CD14-positive monocyte (primary cell): ENCODE results near the gene TSPAN33. TPM values are rescaled to one million over a fixed set of nuclear protein-coding genes. Genes with fewer than 3 reads are reported as not detected.

Source experiments
- DNase-seq, 3 donors: peaks; one replicate each; pipeline ENCODE4 v3.0.0-alpha.2; 2011 to 2022
- H2AFZ ChIP-seq: 2 replicates; pipeline ENCODE4 v1.6.0; 2012; ENCODE audit warnings: mild to moderate bottlenecking, low read depth, low read length, inconsistent platforms; ENCODE audit not compliant: insufficient read depth, poor library complexity, severe bottlenecking
- H3K27ac ChIP-seq, 2 donors: 1 replicate in 1 of 2; 2 replicates in 1 of 2; pipeline ENCODE4 v1.5.1; 2012 to 2013; ENCODE audit warnings: low read length in 2 of 2, control low read depth in 1 of 2, inconsistent platforms in 1 of 2, low read depth in 1 of 2, mild to moderate bottlenecking in 1 of 2
- H3K27me3 ChIP-seq, 2 donors: one replicate each; pipeline versions ENCODE4 v1.6.0 to v1.6.1; 2011 to 2013; ENCODE audit warnings: low read length in 2 of 2; ENCODE audit not compliant: control insufficient read depth in 2 of 2, insufficient read depth in 2 of 2
- H3K36me3 ChIP-seq, 2 donors: replicated peaks in 1 of 2; 1 replicate in 1 of 2; 2 replicates in 1 of 2; pipeline versions ENCODE4 v1.5.1 to v1.6.1; 2012 to 2013; ENCODE audit warnings: low read length in 2 of 2, control low read depth in 1 of 2, inconsistent platforms in 1 of 2, mild to moderate bottlenecking in 1 of 2; ENCODE audit not compliant: insufficient read depth in 2 of 2, control insufficient read depth in 1 of 2
- H3K4me1 ChIP-seq, 2 donors: 1 replicate in 1 of 2; 2 replicates in 1 of 2; pipeline versions ENCODE4 v1.5.1 to v1.6.1; 2012 to 2013; ENCODE audit warnings: low read length in 2 of 2, control low read depth in 1 of 2, inconsistent platforms in 1 of 2, mild to moderate bottlenecking in 1 of 2, moderate library complexity in 1 of 2; ENCODE audit not compliant: insufficient read depth in 2 of 2, control insufficient read depth in 1 of 2
- H3K4me2 ChIP-seq: replicated peaks from 2 replicates; pipeline ENCODE3; 2012; ENCODE audit warnings: low read length, moderate library complexity, mild to moderate bottlenecking; ENCODE audit not compliant: poor library complexity, severe bottlenecking; ENCODE audit errors: extremely low read depth
- H3K4me3 ChIP-seq, 3 experiments: fragments of 200-600 bp in 1 of 3; sonication (generic) in 1 of 3; replicated peaks in 1 of 3; 1 replicate in 2 of 3; 2 replicates in 1 of 3; pipeline ENCODE4 v1.5.1; 2011 to 2013; ENCODE audit warnings: low read length in 3 of 3, mild to moderate bottlenecking in 3 of 3, control low read depth in 2 of 3, low read depth in 2 of 3, inconsistent platforms in 1 of 3, moderate library complexity in 1 of 3
- H3K79me2 ChIP-seq: 2 replicates; pipeline ENCODE4 v1.6.0; 2012; ENCODE audit warnings: mild to moderate bottlenecking, control low read depth, inconsistent platforms, low read length, moderate library complexity; ENCODE audit not compliant: insufficient read depth
- H3K9ac ChIP-seq: 2 replicates; pipeline ENCODE4 v1.6.0; 2017; ENCODE audit warnings: low read length, mild to moderate bottlenecking; ENCODE audit not compliant: insufficient read depth, poor library complexity, severe bottlenecking
- H3K9me3 ChIP-seq, 2 donors: replicated peaks in 1 of 2; 1 replicate in 1 of 2; 2 replicates in 1 of 2; pipeline versions ENCODE4 v1.5.1 to v1.6.1; 2012 to 2013; ENCODE audit warnings: low read length in 2 of 2, control low read depth in 1 of 2; ENCODE audit not compliant: control insufficient read depth in 1 of 2, insufficient read depth in 1 of 2
- H4K20me1 ChIP-seq: 2 replicates; pipeline ENCODE4 v1.6.0; 2012; ENCODE audit warnings: mild to moderate bottlenecking, low read length, control low read depth, moderate library complexity; ENCODE audit not compliant: insufficient read depth
- H3K27ac Mint-ChIP-seq, 7 donors: one replicate each; pipeline ENCODE4 v1.8.0; 2020; ENCODE audit warnings: mild to moderate bottlenecking in 7 of 7, mixed read lengths in 7 of 7, moderate library complexity in 6 of 7, inconsistent platforms in 2 of 7
- H3K27me3 Mint-ChIP-seq, 3 donors: one replicate each; pipeline ENCODE4 v1.8.0; 2021 to 2022; ENCODE audit warnings: low read depth in 3 of 3, mild to moderate bottlenecking in 3 of 3, mixed read lengths in 3 of 3, moderate library complexity in 3 of 3, inconsistent platforms in 1 of 3
- H3K36me3 Mint-ChIP-seq, 2 donors: one replicate each; pipeline ENCODE4 v1.8.0; 2020; ENCODE audit warnings: mixed read lengths in 2 of 2, inconsistent platforms in 1 of 2, mild to moderate bottlenecking in 1 of 2
- H3K4me1 Mint-ChIP-seq: one replicate; pipeline ENCODE4 v1.8.0; 2020; ENCODE audit warnings: mild to moderate bottlenecking, mixed read lengths
- H3K4me3 Mint-ChIP-seq, 2 donors: one replicate each; pipeline ENCODE4 v1.8.0; 2020; ENCODE audit warnings: mild to moderate bottlenecking in 2 of 2, mixed read lengths in 2 of 2, moderate library complexity in 1 of 2
- H3K9me3 Mint-ChIP-seq, 7 donors: one replicate each; pipeline ENCODE4 v1.8.0; 2020 to 2022; ENCODE audit warnings: mixed read lengths in 7 of 7, mild to moderate bottlenecking in 6 of 7, moderate library complexity in 6 of 7, inconsistent platforms in 2 of 7
- CTCF ChIP-seq: fragments of 200-600 bp; IDR thresholded peaks from one replicate; pipeline ENCODE4 v1.8.0; 2022; ENCODE audit warnings: antibody characterized with exemption, mild to moderate bottlenecking
- WGBS: methylation state at CpG from one replicate; pipeline ENCODE4 v1.1.5; 2013; ENCODE audit warnings: missing lambda C conversion rate; ENCODE audit not compliant: insufficient coverage; 5-methylcytosine and 5-hydroxymethylcytosine counted together
- intact Hi-C, 2 donors: fragments of 100-400 bp; cut with micrococcal nuclease; formaldehyde crosslinking; loops; one replicate each; pipeline versions ENCODE4 v1.15.0 to v1.15.1; 2023
- polyA plus RNA-seq, 3 donors: library from polyadenylated mRNA; depleted of rRNA in 1 of 3; unstranded in 2 of 3; stranded (reverse) in 1 of 3; fragments of 300-500 nt in 2 of 3; fragments of >200 nt in 1 of 3; fragmentation: Illumina TruSeq in 2 of 3; gene quantifications; 1 replicate in 2 of 3; 2 replicates in 1 of 3; pipeline ENCODE4 v1.2.3, GENCODE V29; 2012 to 2021

The TSPAN33 gene
- polyA plus RNA-seq, 3 donors = 2.9 to 7.5 (median 4.4) TPM

GRCh38 chr7:129127154-129127553 is 17.4 kb upstream of the TSPAN33 start:
- H3K36me3 Mint-ChIP-seq = no peaks in the 10 kb centered on the region
- no peak overlapping the region for H2AFZ ChIP-seq
- H3K9me3 Mint-ChIP-seq = peaks cover 0 to 11% (median 0%) of the 10 kb centered on the region in 7 donors
- peaks cover 10% of the 10 kb centered on the region for H3K4me1 Mint-ChIP-seq
- TF ChIP-seq CTCF = no peak
- no peaks in the 10 kb centered on the region for H3K36me3 ChIP-seq
- H3K27ac Mint-ChIP-seq = no peak overlapping the region
- no peak overlapping the region for H3K9ac ChIP-seq
- DNase-seq = no peak
- WGBS = 93% methylated on average over 19 of the region's 24 CpGs
- no peaks in the 10 kb centered on the region for H4K20me1 ChIP-seq
- no peaks in the 10 kb centered on the region for H3K79me2 ChIP-seq
- intact Hi-C loops = no loop called here
- H3K4me3 ChIP-seq = no peak overlapping the region
- peaks cover 4 to 7% (median 5%) of the 10 kb centered on the region in 3 donors for H3K27me3 Mint-ChIP-seq
- no peak overlapping the region for H3K4me3 Mint-ChIP-seq
- no peaks in the 10 kb centered on the region for H3K27me3 ChIP-seq
- peaks cover 0 to 4% of the 10 kb centered on the region in 2 donors for H3K9me3 ChIP-seq
- H3K4me1 ChIP-seq = peaks cover 12% of the 10 kb centered on the region in 2 donors
- no peak overlapping the region for H3K4me2 ChIP-seq
- H3K27ac ChIP-seq = no peak overlapping the region

- TF ChIP-seq CTCF = no peak
- Mint-ChIP-seq H3K4me3 (no peak overlapping the region), H3K9me3 (peaks cover 0 to 11% (median 0%) of the 10 kb centered on the region in 7 donors), H3K27me3 (peaks cover 4 to 7% (median 5%) of the 10 kb centered on the region in 3 donors), H3K36me3 (no peaks in the 10 kb centered on the region), H3K4me1 (peaks cover 6% of the 10 kb centered on the region), H3K27ac (no peak overlapping the region)
- no peak for DNase-seq
- 82% methylated on average over 26 of the region's 28 CpGs for WGBS
- Histone ChIP-seq H3K27ac (no peak overlapping the region), H3K4me2 (no peak overlapping the region), H3K4me1 (peaks cover 10% of the 10 kb centered on the region in 2 donors), H3K4me3 (no peak overlapping the region), H3K36me3 (no peaks in the 10 kb centered on the region), H3K9ac (no peak overlapping the region), H4K20me1 (no peaks in the 10 kb centered on the region), H3K27me3 (no peaks in the 10 kb centered on the region), H3K9me3 (peaks cover 0 to 4% of the 10 kb centered on the region in 2 donors), H2AFZ (no peak overlapping the region), H3K79me2 (no peaks in the 10 kb centered on the region)
- intact Hi-C loops = no loop called here
These were observed 16.9 kb upstream of the TSPAN33 start for GRCh38 chr7:129127601-129128000.
